HepG2 (cell line): ENCODE results near the gene SALL2. TPM values are rescaled to one million over a fixed set of nuclear protein-coding genes. Genes with fewer than 3 reads are reported as not detected.

ENCODE experiments used
- DZIP1 ChIP-seq: sonication (generic); formaldehyde crosslinking; IDR thresholded peaks from 2 replicates; pipeline ENCODE4 v1.5.0; 2020; ENCODE audit warnings: mild to moderate bottlenecking, missing genetic modification reagents
- GATAD1 ChIP-seq: IDR thresholded peaks from 2 replicates; pipeline ENCODE4 v1.6.1; 2016; ENCODE audit warnings: missing genetic modification reagents, missing compliant biosample characterization
- MTA1 ChIP-seq: sonication (generic); formaldehyde crosslinking; IDR thresholded peaks from 2 replicates; pipeline ENCODE4 v1.4.0; 2020; ENCODE audit warnings: missing genetic modification reagents, mild to moderate bottlenecking, borderline replicate concordance
- PPARG ChIP-seq: conservative IDR thresholded peaks from 2 replicates; pipeline ENCODE4 v1.6.1; 2016; ENCODE audit warnings: missing biosample characterization, missing genetic modification reagents
- RFX1 ChIP-seq: fragments of 450-650 bp; IDR thresholded peaks from 2 replicates; pipeline ENCODE4 v1.6.1; 2017
- STAG1 ChIP-seq: sonication (generic); formaldehyde crosslinking; IDR thresholded peaks from 2 replicates; pipeline ENCODE4 v1.4.0; 2020; ENCODE audit warnings: missing genetic modification reagents
- TP53 ChIP-seq: sonication (generic); formaldehyde crosslinking; conservative IDR thresholded peaks from 2 replicates; pipeline ENCODE4 v1.4.0; 2020; ENCODE audit warnings: missing genetic modification reagents
- ZNF274 ChIP-seq: sonication (generic); formaldehyde crosslinking; IDR thresholded peaks from 2 replicates; pipeline ENCODE4 v1.5.1; 2020; ENCODE audit warnings: mild to moderate bottlenecking, missing genetic modification reagents
- ZNF562 ChIP-seq: sonication (generic); formaldehyde crosslinking; IDR thresholded peaks from 2 replicates; pipeline ENCODE4 v1.8.0; 2022; ENCODE audit warnings: missing genetic modification reagents, borderline replicate concordance
- ZNF563 ChIP-seq: sonication (generic); formaldehyde crosslinking; IDR thresholded peaks from 2 replicates; pipeline ENCODE4 v1.8.0; 2022; ENCODE audit warnings: mild to moderate bottlenecking, moderate library complexity, missing genetic modification reagents
- ZNF597 ChIP-seq: sonication (generic); formaldehyde crosslinking; IDR thresholded peaks from 2 replicates; pipeline ENCODE4 v1.5.0; 2020; ENCODE audit warnings: missing genetic modification reagents
- ZNF607 ChIP-seq: sonication (generic); formaldehyde crosslinking; IDR thresholded peaks from 2 replicates; pipeline ENCODE4 v1.5.1; 2020; ENCODE audit warnings: missing genetic modification reagents, mild to moderate bottlenecking, borderline replicate concordance
- ZNF619 ChIP-seq: sonication (generic); formaldehyde crosslinking; IDR thresholded peaks from 2 replicates; pipeline ENCODE4 v1.4.0; 2020; ENCODE audit warnings: mild to moderate bottlenecking, missing genetic modification reagents
- ZNF746 ChIP-seq: sonication (generic); formaldehyde crosslinking; IDR thresholded peaks from 2 replicates; pipeline ENCODE4 v1.8.0; 2022; ENCODE audit warnings: mild to moderate bottlenecking, missing genetic modification reagents
- polyA plus RNA-seq, 8 experiments: library from polyadenylated mRNA; depleted of rRNA in 3 of 8; stranded (reverse) in 7 of 8; unstranded in 1 of 8; fragments of >200 nt; fragmentation: Illumina TruSeq in 4 of 8; extraction: Trizol in 4 of 8; gene quantifications; 2 replicates each; pipeline versions ENCODE4 v1.2.1 to v1.2.3, GENCODE V29; 2011 to 2016; ENCODE audit warnings: low read depth in 4 of 8, missing spikeins in 1 of 8, mixed read lengths in 1 of 8; ENCODE audit not compliant: insufficient read depth in 1 of 8
- total RNA-seq, 5 experiments: library from RNA; depleted of rRNA; stranded (reverse); fragments of >200 nt; fragmentation: Illumina TruSeq; extraction: Trizol; gene quantifications; 2 replicates each; pipeline ENCODE4 v1.2.3, GENCODE V29; 2016; ENCODE audit warnings: low read depth in 1 of 5
- TF ChIP-seq, protein P1 (sequence below): IDR thresholded peaks from 2 replicates; pipeline ENCODE4 v1.6.1; 2016
- TF ChIP-seq, protein P2 (sequence below): sonication (generic); formaldehyde crosslinking; IDR thresholded peaks from 2 replicates; pipeline ENCODE4 v1.4.0; 2020; ENCODE audit warnings: mild to moderate bottlenecking, missing genetic modification reagents

The SALL2 gene
- total and polyA plus RNA-seq, 2 of the 13 experiments (the other 11 are each of a cell fraction or from before 2014, with no cell fraction given) = 4.9 to 5.8 TPM

- TF ChIP-seq ZNF562 (CRISPR knock-in tag) (no peak), ZNF619 (CRISPR knock-in tag) (no peak), ZNF274 (CRISPR knock-in tag) (no peak), ZNF597 (CRISPR knock-in tag) (no peak), ZNF746 (CRISPR knock-in tag) (no peak; the same call in 1 of the 2 replicates), DZIP1 (CRISPR knock-in tag) (no peak), GATAD1 (CRISPR knock-in tag) (peak; percentile 20; the same call in 1 of the 2 replicates), RFX1 (peak; percentile 85), MTA1 (CRISPR knock-in tag) (no peak), ZNF563 (CRISPR knock-in tag) (no peak), STAG1 (peak; percentile 90), PPARG (0 out of 2 replicates have a peak, but pooled peaks have one; percentile 39), ZNF607 (CRISPR knock-in tag) (no peak), TP53 (CRISPR knock-in tag) (no peak)
- TF ChIP-seq, protein P1, sequence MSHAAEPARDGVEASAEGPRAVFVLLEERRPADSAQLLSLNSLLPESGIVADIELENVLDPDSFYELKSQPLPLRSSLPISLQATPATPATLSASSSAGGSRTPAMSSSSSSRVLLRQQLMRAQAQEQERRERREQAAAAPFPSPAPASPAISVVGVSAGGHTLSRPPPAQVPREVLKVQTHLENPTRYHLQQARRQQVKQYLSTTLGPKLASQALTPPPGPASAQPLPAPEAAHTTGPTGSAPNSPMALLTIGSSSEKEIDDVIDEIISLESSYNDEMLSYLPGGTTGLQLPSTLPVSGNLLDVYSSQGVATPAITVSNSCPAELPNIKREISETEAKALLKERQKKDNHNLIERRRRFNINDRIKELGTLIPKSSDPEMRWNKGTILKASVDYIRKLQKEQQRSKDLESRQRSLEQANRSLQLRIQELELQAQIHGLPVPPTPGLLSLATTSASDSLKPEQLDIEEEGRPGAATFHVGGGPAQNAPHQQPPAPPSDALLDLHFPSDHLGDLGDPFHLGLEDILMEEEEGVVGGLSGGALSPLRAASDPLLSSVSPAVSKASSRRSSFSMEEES = no peak
- TF ChIP-seq, protein P2, sequence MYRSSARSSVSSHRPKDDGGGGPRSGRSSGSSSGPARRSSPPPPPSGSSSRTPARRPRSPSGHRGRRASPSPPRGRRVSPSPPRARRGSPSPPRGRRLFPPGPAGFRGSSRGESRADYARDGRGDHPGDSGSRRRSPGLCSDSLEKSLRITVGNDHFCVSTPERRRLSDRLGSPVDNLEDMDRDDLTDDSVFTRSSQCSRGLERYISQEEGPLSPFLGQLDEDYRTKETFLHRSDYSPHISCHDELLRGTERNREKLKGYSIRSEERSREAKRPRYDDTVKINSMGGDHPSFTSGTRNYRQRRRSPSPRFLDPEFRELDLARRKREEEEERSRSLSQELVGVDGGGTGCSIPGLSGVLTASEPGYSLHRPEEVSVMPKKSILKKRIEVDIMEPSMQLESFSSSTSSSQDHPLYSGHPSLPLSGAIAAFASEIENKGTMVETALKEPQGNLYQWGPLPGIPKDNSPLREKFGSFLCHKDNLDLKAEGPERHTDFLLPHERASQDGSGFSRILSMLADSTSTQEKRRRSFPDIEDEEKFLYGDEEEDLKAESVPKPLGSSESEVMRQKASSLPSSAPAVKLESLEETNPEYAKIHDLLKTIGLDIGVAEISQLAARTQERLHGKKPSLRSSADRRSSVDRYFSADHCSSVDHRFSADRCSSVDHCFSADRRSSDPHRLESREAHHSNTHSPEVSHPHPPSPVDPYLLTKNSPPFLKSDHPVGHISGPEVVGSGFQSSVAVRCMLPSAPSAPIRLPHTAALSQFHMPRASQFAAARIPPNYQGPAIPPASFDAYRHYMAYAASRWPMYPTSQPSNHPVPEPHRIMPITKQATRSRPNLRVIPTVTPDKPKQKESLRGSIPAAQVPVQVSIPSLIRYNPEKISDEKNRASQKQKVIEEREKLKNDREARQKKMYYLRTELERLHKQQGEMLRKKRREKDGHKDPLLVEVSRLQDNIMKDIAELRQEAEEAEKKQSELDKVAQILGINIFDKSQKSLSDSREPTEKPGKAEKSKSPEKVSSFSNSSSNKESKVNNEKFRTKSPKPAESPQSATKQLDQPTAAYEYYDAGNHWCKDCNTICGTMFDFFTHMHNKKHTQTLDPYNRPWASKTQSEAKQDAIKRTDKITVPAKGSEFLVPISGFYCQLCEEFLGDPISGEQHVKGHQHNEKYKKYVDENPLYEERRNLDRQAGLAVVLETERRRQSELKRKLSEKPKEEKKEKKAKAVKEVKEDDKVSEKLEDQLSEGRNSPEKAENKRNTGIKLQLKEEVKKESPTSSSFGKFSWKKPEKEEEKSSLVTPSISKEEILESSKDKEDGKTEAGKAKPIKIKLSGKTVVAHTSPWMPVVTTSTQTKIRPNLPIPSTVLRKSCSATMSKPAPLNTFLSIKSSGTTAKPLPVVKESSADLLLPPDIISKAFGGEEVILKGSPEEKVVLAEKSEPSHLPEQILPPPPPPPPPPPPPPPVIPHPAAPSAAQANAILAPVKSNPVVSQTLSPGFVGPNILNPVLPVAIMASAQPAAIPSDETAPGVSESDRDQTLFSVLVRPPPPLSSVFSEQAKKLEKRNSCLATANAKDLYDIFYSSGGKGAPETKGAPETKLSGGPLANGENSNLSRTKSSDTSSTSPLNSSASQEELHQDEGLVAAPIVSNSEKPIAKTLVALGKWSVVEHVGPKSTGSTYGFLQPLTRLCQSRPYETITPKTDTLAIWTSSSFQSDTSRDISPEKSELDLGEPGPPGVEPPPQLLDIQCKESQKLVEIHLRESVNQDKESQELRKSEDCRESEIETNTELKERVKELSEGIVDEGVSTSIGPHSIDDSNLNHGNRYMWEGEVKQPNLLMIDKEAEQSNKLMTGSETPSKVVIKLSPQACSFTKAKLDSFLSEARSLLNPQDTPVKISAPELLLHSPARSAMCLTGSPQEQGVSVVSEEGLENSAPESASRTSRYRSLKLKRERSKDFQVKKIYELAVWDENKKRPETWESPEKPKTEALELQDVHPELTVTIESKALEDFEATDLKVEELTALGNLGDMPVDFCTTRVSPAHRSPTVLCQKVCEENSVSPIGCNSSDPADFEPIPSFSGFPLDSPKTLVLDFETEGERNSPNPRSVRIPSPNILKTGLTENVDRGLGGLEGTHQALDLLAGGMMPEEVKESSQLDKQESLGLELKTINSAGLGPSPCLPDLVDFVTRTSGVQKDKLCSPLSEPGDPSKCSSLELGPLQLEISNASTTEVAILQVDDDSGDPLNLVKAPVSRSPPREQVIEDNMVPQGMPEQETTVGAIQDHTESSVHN (CRISPR knock-in tag) = no peak
Observed at GRCh38 chr14:21557084-21557901, 31.1 kb upstream of the SALL2 start (continued).
